ENCODE data around the gene ST6GALNAC1.

Gene ST6GALNAC1

GRCh38 chr17:76575570-76575969 lies 68.0 kb downstream of the ST6GALNAC1 start:
- DNase-seq = no peak

All from NCI-H187 (cell line).